GM12872 (cell line): ENCODE measurements around the gene SPATA46.

Source experiments
- TF ChIP-seq, protein P1 (sequence below): IDR thresholded peaks from 3 replicates; pipeline ENCODE4 v1.5.1; 2011; ENCODE audit warnings: low read depth, mild to moderate bottlenecking, low read length, moderate library complexity; ENCODE audit not compliant: insufficient read depth

The SPATA46 gene, protein sequence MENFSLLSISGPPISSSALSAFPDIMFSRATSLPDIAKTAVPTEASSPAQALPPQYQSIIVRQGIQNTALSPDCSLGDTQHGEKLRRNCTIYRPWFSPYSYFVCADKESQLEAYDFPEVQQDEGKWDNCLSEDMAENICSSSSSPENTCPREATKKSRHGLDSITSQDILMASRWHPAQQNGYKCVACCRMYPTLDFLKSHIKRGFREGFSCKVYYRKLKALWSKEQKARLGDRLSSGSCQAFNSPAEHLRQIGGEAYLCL

DNA sequence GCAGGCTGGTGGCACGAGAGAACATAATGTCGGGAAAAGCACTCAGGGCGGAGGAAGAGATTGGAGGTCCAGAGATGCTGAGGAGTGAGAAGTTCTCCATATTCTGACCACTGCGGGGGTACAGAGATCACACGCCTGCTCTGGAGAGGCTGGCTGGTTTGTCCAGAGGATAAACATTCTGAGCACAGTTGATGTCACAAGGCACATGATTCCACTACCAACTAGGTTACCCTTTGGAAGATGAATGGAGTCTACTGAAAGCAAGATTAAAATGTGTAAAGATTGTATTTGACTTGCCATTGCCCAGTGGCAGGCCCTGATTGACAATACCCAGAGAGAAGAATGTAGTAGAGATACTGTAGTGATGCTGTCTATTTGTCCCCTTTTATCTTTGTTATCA is at the start of gene SPATA46:
SPATA46 (minus strand) TSS at position 164 of the 400 bp plus-strand sequence; CDS start at position 100, 64 bp downstream.
- TF ChIP-seq, protein P1, sequence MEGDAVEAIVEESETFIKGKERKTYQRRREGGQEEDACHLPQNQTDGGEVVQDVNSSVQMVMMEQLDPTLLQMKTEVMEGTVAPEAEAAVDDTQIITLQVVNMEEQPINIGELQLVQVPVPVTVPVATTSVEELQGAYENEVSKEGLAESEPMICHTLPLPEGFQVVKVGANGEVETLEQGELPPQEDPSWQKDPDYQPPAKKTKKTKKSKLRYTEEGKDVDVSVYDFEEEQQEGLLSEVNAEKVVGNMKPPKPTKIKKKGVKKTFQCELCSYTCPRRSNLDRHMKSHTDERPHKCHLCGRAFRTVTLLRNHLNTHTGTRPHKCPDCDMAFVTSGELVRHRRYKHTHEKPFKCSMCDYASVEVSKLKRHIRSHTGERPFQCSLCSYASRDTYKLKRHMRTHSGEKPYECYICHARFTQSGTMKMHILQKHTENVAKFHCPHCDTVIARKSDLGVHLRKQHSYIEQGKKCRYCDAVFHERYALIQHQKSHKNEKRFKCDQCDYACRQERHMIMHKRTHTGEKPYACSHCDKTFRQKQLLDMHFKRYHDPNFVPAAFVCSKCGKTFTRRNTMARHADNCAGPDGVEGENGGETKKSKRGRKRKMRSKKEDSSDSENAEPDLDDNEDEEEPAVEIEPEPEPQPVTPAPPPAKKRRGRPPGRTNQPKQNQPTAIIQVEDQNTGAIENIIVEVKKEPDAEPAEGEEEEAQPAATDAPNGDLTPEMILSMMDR: no peak

DNA sequence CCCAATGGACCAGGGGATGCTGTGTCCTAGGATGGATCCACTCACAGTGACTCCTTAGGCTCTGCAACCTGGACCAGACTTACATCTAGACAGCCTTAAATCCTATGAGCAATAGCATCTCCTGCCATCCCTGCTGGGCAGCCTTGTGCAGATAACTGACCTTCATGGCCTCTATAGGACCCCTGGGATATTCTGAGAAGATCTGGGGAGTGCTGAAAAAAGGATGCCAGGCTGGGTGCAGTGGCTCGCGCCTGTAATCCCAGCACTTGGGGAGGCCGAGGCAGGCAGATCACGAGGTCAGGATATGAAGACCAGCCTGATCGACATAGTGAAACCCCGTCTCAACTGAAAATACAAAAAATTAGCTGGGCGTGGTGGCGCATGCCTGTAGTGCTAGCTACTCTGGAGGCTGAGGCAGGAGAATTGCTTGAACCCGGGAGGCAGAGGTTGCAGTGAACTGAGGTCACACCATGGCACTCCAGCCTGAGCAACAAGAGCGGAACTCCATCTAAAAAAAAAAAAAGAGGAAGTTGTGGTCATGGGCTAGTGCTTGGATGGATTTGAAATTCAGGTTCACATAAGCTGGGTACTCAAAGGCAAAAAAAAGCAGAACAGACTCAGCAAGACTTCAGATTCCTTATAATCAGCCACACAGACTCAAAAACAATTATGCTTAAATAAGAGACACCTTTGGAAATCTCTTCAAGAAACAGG is 46.2 kb upstream of the SPATA46 start:
- TF ChIP-seq, protein P1: no peak

DNA sequence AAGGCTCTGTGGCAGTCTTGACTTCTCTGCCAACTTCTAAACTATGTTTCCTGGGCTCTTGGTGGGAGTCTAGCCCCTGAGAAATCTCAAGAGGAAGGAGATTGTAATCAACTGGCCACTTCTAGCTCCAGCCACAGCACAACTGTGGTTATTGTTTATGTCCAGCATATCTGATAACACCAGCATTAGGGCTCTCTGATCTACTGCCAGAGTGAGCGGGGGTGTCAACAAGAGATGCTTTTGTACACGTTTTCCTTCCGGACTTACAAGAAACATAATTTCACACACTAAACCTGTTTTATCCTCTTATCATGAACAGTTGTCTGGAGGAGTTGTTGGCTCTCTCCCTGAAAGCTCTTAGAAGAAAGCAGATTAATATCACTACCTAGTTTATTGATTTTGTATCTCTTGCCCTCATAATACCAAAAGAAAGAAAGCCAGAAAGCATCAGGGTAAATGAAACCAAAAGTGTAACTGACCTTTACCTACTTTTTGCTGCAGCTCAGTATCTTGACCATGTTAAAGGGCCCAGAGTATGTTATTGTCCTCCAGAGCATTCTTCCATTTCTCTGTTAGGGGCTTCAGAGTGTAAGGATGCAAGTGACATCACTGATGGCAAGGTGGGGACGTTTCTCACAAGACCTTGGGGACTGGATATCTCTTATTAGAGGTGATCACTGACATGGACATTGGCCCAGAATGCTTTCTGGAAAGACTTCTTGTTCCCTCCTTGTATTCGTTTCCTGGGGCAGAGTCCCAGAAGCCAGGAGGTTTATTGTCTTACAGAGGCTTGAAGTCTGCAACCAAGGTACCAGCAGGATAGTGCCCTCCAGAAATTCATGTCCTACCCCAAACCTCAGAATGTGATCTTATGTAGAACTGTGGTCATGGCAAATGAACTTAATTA is 44.9 kb upstream of the SPATA46 start:
- TF ChIP-seq, protein P1: no peak

DNA sequence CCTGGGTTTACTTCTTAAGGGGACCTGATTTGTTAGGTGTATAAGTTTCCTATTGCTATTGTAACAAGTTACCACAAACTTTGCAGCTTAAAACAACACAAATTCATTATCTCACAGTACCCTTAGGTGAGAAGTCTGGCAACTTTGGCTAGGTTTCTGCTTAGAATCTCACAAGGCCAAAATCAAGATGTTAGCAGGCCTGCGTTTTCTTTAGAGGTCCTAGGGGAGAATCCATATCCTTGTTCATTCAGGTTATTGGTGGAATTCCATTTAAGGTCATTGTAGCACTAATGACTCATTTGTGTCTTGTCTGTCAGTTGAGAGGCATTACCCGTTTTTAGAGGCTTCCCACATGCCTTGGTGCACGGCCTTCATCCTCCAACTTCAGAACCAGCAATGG is 43.5 kb upstream of the SPATA46 start:
- TF ChIP-seq, protein P1: no peak

DNA sequence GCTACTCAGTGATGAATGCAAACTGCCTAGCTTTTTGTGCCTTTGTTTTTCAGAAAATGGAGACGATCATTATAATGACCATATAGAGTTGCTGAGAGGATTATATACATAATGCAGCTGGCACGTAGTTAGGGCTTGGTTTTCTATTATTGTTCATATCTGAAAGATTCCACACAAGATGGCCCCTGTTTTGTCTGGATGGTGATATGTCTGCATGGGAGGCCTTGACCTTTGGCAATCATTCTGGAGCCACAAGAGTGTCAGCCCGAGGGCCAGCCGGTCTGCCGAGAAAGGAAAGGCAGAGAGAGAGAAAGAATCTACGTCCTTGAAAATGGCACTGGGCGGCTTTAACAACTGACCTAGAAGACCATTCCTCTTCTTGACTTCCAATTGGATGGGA is 41.0 kb upstream of the SPATA46 start:
- TF ChIP-seq, protein P1: no peak

DNA sequence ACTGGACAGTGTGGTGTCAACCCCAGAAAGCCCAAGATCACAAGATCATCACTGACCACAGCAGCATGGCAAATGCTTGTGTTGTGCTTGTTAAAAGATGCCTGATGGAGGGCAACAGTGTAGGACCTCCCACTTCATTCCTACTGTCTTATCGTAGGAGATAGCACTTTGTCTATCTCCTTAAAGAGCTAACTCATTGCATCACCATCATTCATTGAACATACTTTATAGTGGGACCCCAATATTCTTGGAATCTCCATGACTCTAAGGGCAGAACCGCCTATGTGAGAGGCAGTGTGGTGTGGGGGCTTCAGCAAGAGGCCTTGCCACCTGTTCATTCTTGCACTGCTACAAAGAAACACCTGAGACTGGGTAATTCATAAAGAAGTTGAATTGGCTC is 40.3 kb upstream of the SPATA46 start:
- TF ChIP-seq, protein P1: no peak

DNA sequence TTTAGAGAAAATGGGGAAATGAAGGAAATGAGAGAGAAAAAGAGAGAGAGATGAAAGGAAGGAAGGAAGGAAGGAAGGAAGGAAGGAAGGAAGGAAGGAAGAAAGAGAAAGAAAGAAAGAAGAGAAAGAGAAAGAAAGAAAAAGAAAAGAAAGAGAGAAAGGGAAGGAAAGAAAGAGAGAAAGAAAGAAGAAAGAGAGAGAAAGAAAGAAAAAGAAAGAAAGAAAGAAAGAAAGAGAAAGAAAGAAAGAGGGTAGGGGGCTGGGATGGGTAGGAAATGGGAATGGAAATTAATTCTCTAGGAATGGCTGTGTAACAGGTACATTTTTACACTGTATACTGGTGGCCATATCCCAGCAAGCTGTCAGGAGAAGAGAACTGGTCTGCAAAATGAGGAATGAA is 39.6 kb upstream of the SPATA46 start:
- TF ChIP-seq, protein P1: no peak
